ENCODE measurements around the gene ARIH1.

Gene ARIH1

GRCh38 chr15:72488558-72488957 is 14.4 kb downstream of the ARIH1 start:
- no peak for DNase-seq

- DNase-seq: no peak
Observed at GRCh38 chr15:72489943-72490554, 15.9 kb downstream of the ARIH1 start.

- DNase-seq: no peak
Observed at GRCh38 chr15:72491768-72492167, 17.6 kb downstream of the ARIH1 start.

- no peak for DNase-seq
Observed at GRCh38 chr15:72492733-72493132, 18.6 kb downstream of the ARIH1 start.

- DNase-seq: no peak
Observed at GRCh38 chr15:72493220-72493619, 19.1 kb downstream of the ARIH1 start.

- no peak for DNase-seq
Observed at GRCh38 chr15:72495007-72495406, 20.9 kb downstream of the ARIH1 start.

- DNase-seq: no peak
Observed at GRCh38 chr15:72496783-72497182, 22.7 kb downstream of the ARIH1 start.

- DNase-seq: no peak
Observed at GRCh38 chr15:72497402-72497801, 23.3 kb downstream of the ARIH1 start.

- DNase-seq: no peak
Observed at GRCh38 chr15:72502220-72502809, 28.2 kb downstream of the ARIH1 start.

GRCh38 chr15:72503147-72503546 is 29.0 kb downstream of the ARIH1 start:
- DNase-seq: no peak

GRCh38 chr15:72507402-72508092 is 33.4 kb downstream of the ARIH1 start:
- no peak for DNase-seq

GRCh38 chr15:72509484-72509883 is 35.4 kb downstream of the ARIH1 start:
- DNase-seq: no peak

GRCh38 chr15:72511536-72511935 is 37.4 kb downstream of the ARIH1 start:
- no peak for DNase-seq

- no peak for DNase-seq
Observed at GRCh38 chr15:72515591-72516389, 41.7 kb downstream of the ARIH1 start.

GRCh38 chr15:72516777-72517176 is 42.6 kb downstream of the ARIH1 start:
- DNase-seq: no peak

- DNase-seq: no peak
Observed at GRCh38 chr15:72521682-72522081, 47.6 kb downstream of the ARIH1 start.

- DNase-seq: peak; percentile 8
Observed at GRCh38 chr15:72532991-72533601, 59.0 kb downstream of the ARIH1 start.

GRCh38 chr15:72534523-72534922 is 60.4 kb downstream of the ARIH1 start:
- DNase-seq: peak; percentile 39

- no peak for DNase-seq
Observed at GRCh38 chr15:72535911-72536310, 61.8 kb downstream of the ARIH1 start.

GRCh38 chr15:72536506-72536905 is 62.4 kb downstream of the ARIH1 start:
- no peak for DNase-seq

- DNase-seq: no peak
Observed at GRCh38 chr15:72538931-72539330, 64.8 kb downstream of the ARIH1 start.

GRCh38 chr15:72540606-72541237 is 66.6 kb downstream of the ARIH1 start:
- DNase-seq: no peak

- DNase-seq: no peak
Observed at GRCh38 chr15:72541674-72542073, 67.5 kb downstream of the ARIH1 start.

Measured in activated CD4-positive, alpha-beta T cell treated with anti-CD3 and anti-CD28 coated beads, Interleukin-2, amount 50 U/mL, for 16 hours (primary cell).